GM12873 (cell line): ENCODE data around the gene OSBPL8.

ENCODE experiments used
- TF ChIP-seq, protein P1 (sequence below): IDR thresholded peaks from 2 replicates; pipeline ENCODE4 v1.5.1; 2012; ENCODE audit warnings: low read depth, mild to moderate bottlenecking, moderate library complexity, low read length, control low read depth; ENCODE audit not compliant: insufficient read depth; ENCODE audit errors: missing control alignments

OSBPL8 gene

DNA sequence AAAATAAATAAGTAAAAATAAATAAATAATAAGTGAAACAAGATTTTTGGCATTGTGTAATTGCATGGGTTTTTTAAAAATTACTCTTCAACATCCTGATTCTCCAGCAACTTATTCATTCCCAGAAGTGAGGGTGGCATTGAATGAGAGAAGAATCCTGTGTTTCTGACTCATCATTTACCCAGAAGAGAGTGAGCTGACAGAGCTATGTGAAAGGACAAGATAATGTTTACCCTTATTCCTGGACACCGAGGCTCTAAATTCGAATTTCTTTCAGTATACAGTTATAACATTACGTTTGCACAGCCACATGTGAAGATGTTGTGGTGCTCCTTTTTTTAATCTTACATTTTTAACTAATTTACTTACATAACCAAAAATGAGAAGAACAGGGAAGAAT, 247.8 kb downstream of the OSBPL8 start:
- TF ChIP-seq, protein P1, sequence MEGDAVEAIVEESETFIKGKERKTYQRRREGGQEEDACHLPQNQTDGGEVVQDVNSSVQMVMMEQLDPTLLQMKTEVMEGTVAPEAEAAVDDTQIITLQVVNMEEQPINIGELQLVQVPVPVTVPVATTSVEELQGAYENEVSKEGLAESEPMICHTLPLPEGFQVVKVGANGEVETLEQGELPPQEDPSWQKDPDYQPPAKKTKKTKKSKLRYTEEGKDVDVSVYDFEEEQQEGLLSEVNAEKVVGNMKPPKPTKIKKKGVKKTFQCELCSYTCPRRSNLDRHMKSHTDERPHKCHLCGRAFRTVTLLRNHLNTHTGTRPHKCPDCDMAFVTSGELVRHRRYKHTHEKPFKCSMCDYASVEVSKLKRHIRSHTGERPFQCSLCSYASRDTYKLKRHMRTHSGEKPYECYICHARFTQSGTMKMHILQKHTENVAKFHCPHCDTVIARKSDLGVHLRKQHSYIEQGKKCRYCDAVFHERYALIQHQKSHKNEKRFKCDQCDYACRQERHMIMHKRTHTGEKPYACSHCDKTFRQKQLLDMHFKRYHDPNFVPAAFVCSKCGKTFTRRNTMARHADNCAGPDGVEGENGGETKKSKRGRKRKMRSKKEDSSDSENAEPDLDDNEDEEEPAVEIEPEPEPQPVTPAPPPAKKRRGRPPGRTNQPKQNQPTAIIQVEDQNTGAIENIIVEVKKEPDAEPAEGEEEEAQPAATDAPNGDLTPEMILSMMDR = no peak

DNA sequence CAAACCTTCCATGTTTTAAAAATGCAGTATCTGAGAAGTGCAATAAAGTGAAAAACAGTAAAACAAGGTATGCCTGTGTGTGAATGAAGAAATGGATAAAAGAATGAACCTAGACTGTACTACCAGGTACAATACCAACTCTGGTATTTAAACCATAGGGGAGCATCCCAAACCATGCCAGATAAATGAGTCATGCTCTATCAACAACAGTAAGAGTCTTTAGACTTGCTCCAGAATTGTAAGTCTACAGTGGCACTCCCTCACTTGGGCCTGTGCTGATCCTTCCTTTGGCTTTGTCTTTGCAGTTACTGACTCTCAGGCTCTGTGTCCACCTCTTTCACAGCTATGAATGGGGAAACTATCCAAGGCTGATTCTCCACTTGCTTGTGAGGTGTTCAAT, 249.5 kb downstream of the OSBPL8 start:
- TF ChIP-seq, protein P1 = no peak

DNA sequence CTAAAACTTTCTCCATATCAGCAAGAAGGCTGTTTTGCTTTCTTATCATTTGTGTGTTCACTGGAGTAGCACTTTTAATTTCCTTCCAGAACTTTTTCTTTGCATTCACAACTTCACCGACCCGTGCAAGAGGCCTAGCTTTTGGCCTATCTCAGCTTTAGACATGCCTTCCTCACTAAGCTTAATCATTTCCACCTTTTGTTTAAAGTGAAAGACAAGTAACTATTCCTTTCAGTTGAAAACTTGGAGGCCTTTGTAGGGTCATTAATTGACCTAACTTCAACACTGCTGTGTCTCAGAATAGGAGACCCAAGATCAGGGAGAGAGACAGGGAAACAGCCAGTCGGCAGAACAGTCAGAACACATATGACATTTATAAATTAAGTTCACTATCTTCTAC, 250.7 kb downstream of the OSBPL8 start:
- TF ChIP-seq, protein P1 = no peak

DNA sequence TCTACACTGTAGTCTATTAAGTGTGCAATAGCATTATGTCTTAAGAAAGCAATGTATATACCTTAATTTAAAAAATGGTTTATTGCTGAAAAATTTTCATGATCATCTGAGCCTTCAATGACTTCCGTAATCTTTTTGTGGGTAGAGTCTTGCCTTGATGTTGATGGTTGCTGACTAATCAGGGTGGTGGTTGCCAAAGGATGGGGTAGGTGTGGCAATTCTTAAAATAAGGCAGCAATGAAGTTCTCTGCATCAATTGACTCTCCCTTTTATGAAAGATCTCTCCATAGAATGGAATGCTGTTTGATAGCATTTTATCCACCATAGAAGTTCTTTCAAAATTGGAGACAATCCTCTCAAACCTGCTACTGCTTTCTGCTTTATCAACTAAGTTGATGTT, 252.5 kb downstream of the OSBPL8 start:
- TF ChIP-seq, protein P1 = no peak

DNA sequence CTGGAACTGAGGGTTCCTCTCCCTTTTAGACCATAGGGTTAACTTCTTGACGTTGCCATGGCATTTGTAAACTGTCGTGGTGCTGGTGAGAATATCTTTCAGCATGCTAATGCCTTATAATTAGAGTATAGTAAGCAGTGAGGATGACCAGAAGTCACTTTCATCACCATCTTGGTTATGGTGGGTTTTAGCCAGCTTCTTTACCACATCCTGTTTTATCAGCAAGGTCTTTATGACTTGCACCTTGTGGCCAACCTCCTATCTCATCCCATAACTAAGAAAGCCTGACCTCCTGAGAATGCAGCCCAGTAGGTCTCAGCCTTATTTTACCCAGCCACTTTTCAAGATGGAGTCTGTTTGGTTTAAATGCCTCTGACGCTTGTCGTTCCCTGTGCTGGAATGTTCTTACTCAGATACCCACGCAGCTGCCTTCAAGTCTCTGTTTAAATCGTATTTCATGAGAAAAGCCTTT, 255.5 kb downstream of the OSBPL8 start:
- TF ChIP-seq, protein P1 = no peak

DNA sequence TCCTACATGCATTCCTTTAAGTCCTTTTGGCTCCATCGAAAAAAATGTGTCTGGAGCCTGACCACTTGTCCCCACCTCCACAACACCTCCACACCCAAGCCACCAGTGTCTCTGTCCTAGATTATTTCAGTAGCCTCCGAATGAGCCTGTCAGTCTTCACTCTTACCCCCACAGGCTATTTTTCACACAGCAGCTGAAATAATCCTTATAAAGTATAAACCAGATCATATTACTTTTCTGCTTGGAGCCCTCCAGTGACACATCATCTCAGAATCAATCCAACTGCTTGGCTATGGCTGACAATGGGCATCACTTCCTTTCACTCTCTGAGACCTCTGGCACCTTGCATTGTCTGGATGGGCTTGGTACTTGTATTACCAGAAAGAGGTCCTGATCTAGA, 256.2 kb downstream of the OSBPL8 start:
- TF ChIP-seq, protein P1 = no peak
